ENCODE measurements around the gene EVX1. TPM values are rescaled to one million over a fixed set of nuclear protein-coding genes. Genes with fewer than 3 reads are reported as not detected.

Gene EVX1
- total and polyA plus RNA-seq, 2 of the 8 experiments (the other 6 are each of a cell fraction or from before 2014, with no cell fraction given) = not detected

- ChIA-PET CTCF (ENCODE audit: partially characterized antibody) (no interaction called here), POLR2A (ENCODE audit: partially characterized antibody) (no interaction called here)
- Histone ChIP-seq H3K18ac (ENCODE audit: extremely low read depth, low read length) (no peak overlapping the region), H2AK5ac (ENCODE audit: low read depth, low read length) (no peak overlapping the region), H2AFZ (ENCODE audit: low read length) (no peak overlapping the region), H2BK120ac (replicated peaks; ENCODE audit: low read depth, low read length) (no peak overlapping the region), H3K4me2 (ENCODE audit: insufficient read depth in 1 of 2, low read depth in 2 of 2, low read length in 2 of 2) (no peak overlapping the region), H4K5ac (ENCODE audit: insufficient read length, low read depth, low read length) (no peak overlapping the region), H2BK15ac (ENCODE audit: low read length) (no peak overlapping the region), H3K79me1 (ENCODE audit: low read depth, low read length) (no peaks in the 10 kb centered on the region), H3K4me1 (replicated peaks in 1 of 4; ENCODE audit: control insufficient read depth in 3 of 4, insufficient read depth in 4 of 4, low read length in 3 of 4) (no peaks in the 10 kb centered on the region), H3K4ac (replicated peaks; ENCODE audit: insufficient read length, low read depth, low read length) (no peak overlapping the region), H3K27ac (ENCODE audit: low read depth, low read length) (no peak overlapping the region), H3K27me3 (replicated peaks in 1 of 4; ENCODE audit: control insufficient read depth in 3 of 4, extremely low read depth in 1 of 4, insufficient read depth in 3 of 4, low read length in 3 of 4) (no peaks in the 10 kb centered on the region; a peak in 1 of 7 replicates), H2BK5ac (ENCODE audit: low read depth, low read length) (no peak overlapping the region), H3K36me3 (ENCODE audit: control insufficient read depth in 2 of 4, insufficient read depth in 4 of 4, low read length in 3 of 4) (no peaks in the 10 kb centered on the region), H3K23me2 (ENCODE audit: low read depth, low read length) (no peaks in the 10 kb centered on the region), H3K79me2 (ENCODE audit: control insufficient read depth in 1 of 2, insufficient read depth in 2 of 2, low read length in 2 of 2) (no peaks in the 10 kb centered on the region), H3K56ac (replicated peaks; ENCODE audit: insufficient read length, low read depth, low read length) (no peak overlapping the region), H4K91ac (replicated peaks; ENCODE audit: insufficient read length, low read length) (no peak overlapping the region), H4K8ac (ENCODE audit: extremely low read depth, insufficient read depth, low read length) (no peak overlapping the region), H3K14ac (ENCODE audit: insufficient read length) (no peak overlapping the region), H2BK12ac (ENCODE audit: low read depth, low read length) (no peak overlapping the region), H3K4me3 (ENCODE audit: extremely low read depth in 1 of 4, insufficient read depth in 2 of 4, low read depth in 3 of 4, low read length in 4 of 4) (no peak overlapping the region), H3K9me3 (ENCODE audit: insufficient read depth in 2 of 2, low read depth in 1 of 2, low read length in 1 of 2) (no peaks in the 10 kb centered on the region), H3K23ac (ENCODE audit: insufficient read length) (no peak overlapping the region), H4K20me1 (replicated peaks in 1 of 2; ENCODE audit: control insufficient read depth in 1 of 2, insufficient read depth in 2 of 2, low read length in 2 of 2) (no peaks in the 10 kb centered on the region), H3K9ac (replicated peaks in 1 of 4; ENCODE audit: extremely low read depth in 1 of 4, low read depth in 3 of 4, low read length in 3 of 4) (no peak overlapping the region), H2BK20ac (ENCODE audit: low read length) (no peak overlapping the region)
- no peak for TF ChIP-seq POU5F1 (IDR thresholded peaks at IDR 0.05; ENCODE audit: low read depth, low read length)
- TF ChIP-seq BCL11A (IDR thresholded peaks at IDR 0.05; ENCODE audit: low read depth in 2 of 2, low read length in 2 of 2) = no peak
- TF ChIP-seq TAF7 (optimal IDR thresholded peaks at IDR 0.05; ENCODE audit: borderline replicate concordance, low read depth, low read length) = no peak
- no peak for TF ChIP-seq KDM5A (IDR thresholded peaks at IDR 0.05; ENCODE audit: low read length)
- no peak for TF ChIP-seq CTBP2 (IDR thresholded peaks at IDR 0.05; ENCODE audit: borderline replicate concordance, insufficient read depth, insufficient read length, low read length)
- TF ChIP-seq CBX5 (IDR thresholded peaks at IDR 0.05; ENCODE audit: low read depth, low read length) = no peak
- no peak for TF ChIP-seq ATF2 (IDR thresholded peaks at IDR 0.05; ENCODE audit: low read length)
- no peak for TF ChIP-seq RFX5 (IDR thresholded peaks at IDR 0.05; ENCODE audit: borderline replicate concordance, low read depth, low read length)
- no peak for TF ChIP-seq TBP (IDR thresholded peaks at IDR 0.05; ENCODE audit: low read depth, low read length)
- no peak for TF ChIP-seq BACH1 (IDR thresholded peaks at IDR 0.05; ENCODE audit: low read length)
- FAIRE-seq (no peak), DNase-seq (ENCODE audit: low read depth in 1 of 2, low spot score in 2 of 2) (no peak)
- WGBS, 2 experiments (ENCODE audit: extremely low coverage in 1 of 2, insufficient coverage in 1 of 2, insufficient read length in 1 of 2, insufficient replicate concordance in 2 of 2, low coverage in 1 of 2, low lambda C conversion rate in 2 of 2, missing lambda C conversion rate in 1 of 2) = 90% methylated on average over 3 of the region's 3 CpGs; no CpG with 5 or more reads in 1 of the 2 experiments
Measured at GRCh38 chr7:27283558-27283957, 41.0 kb downstream of the EVX1 start.

Measured in H1 (cell line).